ENCODE results near the gene MAGIX.
"Not testable (repeated sequence)": the region's sequence is repeated elsewhere in the genome, so short reads cannot be mapped to it uniquely, and the experiment has no call there.

The MAGIX gene

DNA sequence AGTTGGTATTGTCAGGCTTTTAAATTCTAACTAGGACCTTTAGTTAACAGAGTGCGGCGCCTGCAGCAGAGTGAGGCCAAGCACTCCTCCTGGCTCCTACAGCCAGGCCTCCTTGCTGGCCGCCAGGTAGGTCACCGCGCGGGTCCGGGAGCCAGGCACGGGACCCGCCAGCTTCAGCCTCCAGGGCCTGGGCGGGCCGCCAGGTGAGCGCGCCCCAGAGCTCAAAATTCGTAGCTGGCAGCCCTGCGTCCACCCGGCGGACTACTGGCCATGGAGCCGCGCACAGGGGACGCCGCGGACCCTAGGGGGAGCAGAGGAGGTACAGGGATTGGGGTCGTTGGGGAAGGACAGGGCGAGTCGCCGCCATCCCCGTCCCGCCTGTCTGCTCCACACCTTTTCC is at the start of gene MAGIX:
TSS of gene MAGIX (plus strand) at position 139 of the 400 bp plus-strand sequence. CDS start at position 271, 132 bp downstream.
- in situ Hi-C loops (cut with HindIII; ENCODE audit: low sequenced_read_pairs), result no loop called here

DNA sequence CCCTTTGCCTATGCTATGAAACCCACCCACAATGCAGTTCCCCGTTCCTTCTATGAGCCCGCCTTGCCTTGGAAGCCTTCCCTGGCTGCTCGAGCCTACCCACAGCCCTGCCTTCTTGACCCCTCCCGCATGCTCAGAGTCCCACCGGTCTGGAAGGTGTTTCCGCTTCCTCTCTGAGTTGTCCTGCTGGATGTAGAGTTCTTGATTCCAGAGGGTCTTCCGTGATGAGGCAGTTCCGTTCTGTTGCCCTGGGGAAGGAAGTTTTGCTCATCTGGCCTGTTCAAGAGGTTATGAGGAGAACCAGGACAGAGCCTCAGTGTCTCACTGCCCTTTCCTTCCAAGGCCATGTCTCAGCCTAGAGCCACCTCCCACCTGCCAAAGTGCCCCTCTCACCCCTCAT is 46.5 kb upstream of the MAGIX start:
- in situ Hi-C loops (cut with HindIII; ENCODE audit: low sequenced_read_pairs), result no loop called here

DNA sequence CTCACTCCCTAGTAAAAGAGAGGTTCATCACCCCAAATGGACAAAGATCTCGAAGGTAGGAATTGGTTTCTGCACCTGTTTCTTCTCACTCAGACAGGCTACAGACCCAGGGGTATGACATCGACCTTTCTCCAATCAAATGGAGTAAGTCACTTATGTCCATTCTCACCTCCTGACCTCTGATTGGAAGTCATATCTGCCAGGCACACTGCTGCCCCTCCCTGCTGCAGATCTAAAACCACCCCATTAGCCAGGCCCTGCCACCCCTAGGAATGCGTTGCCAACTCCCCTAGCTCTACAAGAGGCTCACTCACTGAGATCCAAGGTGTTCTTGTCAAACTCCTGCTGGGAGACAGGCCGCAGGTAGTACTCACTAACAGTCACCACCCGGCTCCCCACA is 45.8 kb upstream of the MAGIX start:
- in situ Hi-C loops (cut with HindIII; ENCODE audit: low sequenced_read_pairs), result no loop called here

- in situ Hi-C loops (cut with HindIII; ENCODE audit: low sequenced_read_pairs), result no loop called here
Observed at GRCh38 chrX:49117581-49117980, 45.0 kb upstream of the MAGIX start.

DNA sequence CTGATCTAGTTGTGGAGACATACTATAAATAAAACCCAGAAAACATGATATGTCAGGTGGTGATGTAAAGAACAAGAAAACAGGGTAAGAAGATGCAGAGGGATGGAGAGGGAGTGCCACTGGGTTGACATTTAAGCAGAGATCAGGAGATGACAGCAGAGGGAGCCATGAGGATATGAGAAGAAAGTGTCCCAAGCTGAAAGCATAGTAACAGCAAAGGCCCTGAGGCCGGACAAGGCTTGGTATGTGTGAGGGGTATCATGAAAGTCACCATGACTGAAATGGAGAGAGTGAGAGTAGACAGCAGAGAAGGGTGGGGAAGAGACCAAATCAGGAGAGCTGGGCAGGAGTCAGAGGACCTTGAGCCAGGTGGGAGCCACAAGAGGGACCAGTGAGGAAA is 42.5 kb upstream of the MAGIX start:
- in situ Hi-C loops (cut with HindIII; ENCODE audit: low sequenced_read_pairs), result no loop called here

GRCh38 chrX:49122499-49122898 is 40.1 kb upstream of the MAGIX start:
- in situ Hi-C loops (cut with HindIII; ENCODE audit: low sequenced_read_pairs), result no loop called here

GRCh38 chrX:49127742-49128258 is 34.8 kb upstream of the MAGIX start:
- in situ Hi-C loops (cut with HindIII; ENCODE audit: low sequenced_read_pairs), result not testable (repeated sequence)

- in situ Hi-C loops (cut with HindIII; ENCODE audit: low sequenced_read_pairs), result no loop called here
Observed at GRCh38 chrX:49129427-49129826, 33.1 kb upstream of the MAGIX start.

- in situ Hi-C loops (cut with HindIII; ENCODE audit: low sequenced_read_pairs), result not testable (repeated sequence)
Observed at GRCh38 chrX:49132275-49132674, 30.3 kb upstream of the MAGIX start.

DNA sequence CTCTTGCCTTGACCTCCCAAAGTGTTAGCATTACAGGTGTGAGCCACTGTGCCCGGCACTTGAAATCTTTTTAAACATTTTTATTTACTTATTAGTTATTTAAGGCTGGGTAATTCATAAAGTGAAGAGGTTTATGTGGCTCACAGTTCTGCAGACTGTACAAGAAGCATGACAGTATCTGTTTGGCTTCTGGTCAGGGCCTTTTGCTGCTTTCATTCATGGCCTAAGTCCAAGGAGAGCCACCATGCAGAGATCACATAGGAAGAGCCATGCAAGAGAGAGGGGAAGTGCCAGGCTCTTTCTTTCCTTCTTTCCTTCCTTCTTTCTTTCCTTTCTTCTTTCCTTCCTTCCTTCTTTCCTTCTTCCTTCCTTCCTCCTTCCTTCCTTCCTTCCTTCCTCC is 28.8 kb upstream of the MAGIX start:
- in situ Hi-C loops (cut with HindIII; ENCODE audit: low sequenced_read_pairs), result no loop called here

GRCh38 chrX:49137492-49137891 is 25.1 kb upstream of the MAGIX start:
- in situ Hi-C loops (cut with HindIII; ENCODE audit: low sequenced_read_pairs), result no loop called here

DNA sequence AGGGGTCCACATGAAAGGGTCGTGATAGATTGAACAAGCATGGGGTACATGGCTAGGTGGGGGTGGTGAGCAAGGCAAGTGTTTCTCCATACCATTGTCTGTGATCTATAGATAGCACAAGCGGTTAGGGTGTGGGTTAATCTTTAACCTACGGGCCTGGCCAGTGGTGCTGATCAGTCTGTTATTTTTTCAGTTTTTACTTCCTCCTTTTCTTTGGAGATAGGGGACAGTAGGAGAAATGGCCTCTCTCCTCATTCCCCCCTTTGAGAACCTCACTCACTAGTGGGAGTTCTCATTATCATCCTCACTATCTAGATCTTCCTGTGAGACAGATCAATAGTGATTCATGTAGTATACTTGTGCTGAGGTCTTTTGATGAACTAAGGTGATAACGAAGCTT is 22.8 kb upstream of the MAGIX start:
- in situ Hi-C loops (cut with HindIII; ENCODE audit: low sequenced_read_pairs), result no loop called here

- in situ Hi-C loops (cut with HindIII; ENCODE audit: low sequenced_read_pairs), result not testable (repeated sequence)
Observed at GRCh38 chrX:49142264-49142663, 20.3 kb upstream of the MAGIX start.

DNA sequence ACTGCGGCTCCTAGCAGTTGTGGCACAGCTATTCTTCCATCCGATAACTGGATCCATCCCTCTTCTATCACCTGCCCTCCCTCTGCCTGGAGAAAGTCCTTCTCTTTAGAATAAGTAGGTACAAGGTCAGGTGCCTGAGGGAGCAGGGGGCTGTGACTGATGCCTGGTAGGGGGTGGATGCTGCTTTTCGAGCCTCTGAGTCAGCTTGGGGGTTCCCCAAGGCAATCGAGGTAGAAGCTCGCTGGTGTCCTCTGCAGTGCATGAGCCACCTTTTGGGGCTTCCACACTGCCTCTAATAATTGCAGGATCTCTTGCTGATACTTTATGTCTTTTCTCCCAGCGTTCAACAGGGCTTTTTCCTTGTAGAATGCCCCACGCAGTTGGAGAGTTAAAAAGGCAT is 19.4 kb upstream of the MAGIX start:
- in situ Hi-C loops (cut with HindIII; ENCODE audit: low sequenced_read_pairs), result not testable (repeated sequence)

- in situ Hi-C loops (cut with HindIII; ENCODE audit: low sequenced_read_pairs), result no loop called here
Observed at GRCh38 chrX:49147282-49147681, 15.3 kb upstream of the MAGIX start.

GRCh38 chrX:49147936-49148335 is 14.6 kb upstream of the MAGIX start:
- in situ Hi-C loops (cut with HindIII; ENCODE audit: low sequenced_read_pairs), result no loop called here

DNA sequence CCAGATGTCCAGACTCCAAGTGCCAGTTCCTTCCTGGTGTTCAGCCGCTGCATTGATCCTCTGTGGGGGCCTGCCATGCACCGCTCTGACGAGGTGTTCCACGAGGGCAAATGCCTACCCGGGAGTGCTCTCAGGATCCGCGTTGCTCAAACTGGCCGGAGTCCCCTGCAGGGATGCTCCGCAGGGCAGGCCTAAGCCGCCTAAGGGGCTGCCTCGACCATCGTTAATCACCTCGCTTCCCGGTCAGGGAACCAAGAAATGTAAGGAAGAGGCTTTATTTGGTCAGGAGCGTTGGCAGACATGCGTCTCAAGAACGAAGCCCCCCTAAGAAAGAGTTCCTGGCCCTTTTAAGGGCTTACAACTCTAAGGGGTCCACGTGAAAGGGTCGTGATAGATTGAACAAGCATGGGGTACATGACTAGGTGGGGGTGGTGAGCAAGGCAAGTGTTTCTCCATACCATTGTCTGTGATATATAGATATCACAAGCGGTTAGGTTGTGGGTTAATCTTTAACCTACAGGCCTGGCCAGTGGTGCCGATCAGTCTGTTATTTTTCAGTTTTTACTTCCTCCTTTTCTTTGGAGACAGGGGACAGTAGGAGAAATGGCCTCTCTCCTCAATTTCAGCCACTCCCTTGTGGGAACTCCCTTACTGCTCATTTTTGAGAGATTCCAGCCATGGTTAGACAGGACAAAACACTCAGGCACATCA is 14.0 kb upstream of the MAGIX start:
- in situ Hi-C loops (cut with HindIII; ENCODE audit: low sequenced_read_pairs), result not testable (repeated sequence)

GRCh38 chrX:49149291-49149690 is 13.3 kb upstream of the MAGIX start:
- in situ Hi-C loops (cut with HindIII; ENCODE audit: low sequenced_read_pairs), result not testable (repeated sequence)

GRCh38 chrX:49153467-49153866 is 9.1 kb upstream of the MAGIX start:
- in situ Hi-C loops (cut with HindIII; ENCODE audit: low sequenced_read_pairs), result no loop called here

GRCh38 chrX:49155243-49155899 is 7.2 kb upstream of the MAGIX start:
- in situ Hi-C loops (cut with HindIII; ENCODE audit: low sequenced_read_pairs), result no loop called here

DNA sequence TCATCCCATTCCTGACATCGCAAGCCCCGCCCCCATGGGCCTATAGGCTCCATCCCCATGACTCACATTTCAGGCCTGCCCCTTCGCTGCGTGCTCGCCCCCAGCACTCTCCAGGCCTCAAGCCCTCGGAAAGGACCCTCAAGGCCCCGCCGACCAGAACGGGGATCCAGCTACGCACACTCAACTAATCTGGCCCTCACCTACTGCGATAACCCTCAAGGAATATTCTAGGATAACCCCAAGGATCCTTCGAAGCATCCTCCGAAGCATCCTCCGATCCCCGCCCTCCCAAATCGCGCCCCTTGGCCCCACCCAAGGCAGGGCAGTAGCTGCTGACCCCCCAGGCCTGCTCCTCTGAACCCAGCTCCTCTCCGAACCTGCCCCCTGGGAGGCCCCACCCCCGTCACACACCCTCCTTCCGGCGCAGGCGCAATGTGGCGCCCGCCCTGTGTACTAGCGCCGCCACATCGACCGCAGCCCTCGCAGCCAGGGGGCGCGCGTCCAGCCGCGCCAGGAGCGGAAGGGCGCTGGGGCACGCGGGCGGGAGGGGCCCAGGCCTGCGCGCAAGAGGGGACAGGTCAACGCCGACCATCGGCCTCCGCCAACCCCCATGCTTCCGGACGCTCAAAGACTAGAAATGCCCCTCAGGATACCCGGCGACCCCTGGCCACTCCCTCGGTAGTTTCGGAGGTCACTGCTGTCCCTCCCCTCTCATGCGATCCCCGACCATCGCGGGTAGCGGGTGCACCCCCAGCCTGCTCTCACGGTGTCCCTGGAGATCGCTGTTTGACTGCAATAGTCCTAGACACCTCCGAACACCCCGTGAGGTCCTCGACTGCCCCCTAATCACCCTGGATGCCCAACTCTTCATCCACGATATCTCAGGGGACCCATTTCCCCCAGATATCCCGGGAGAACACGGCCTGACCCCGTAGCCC is 6.4 kb upstream of the MAGIX start:
- in situ Hi-C loops (cut with HindIII; ENCODE audit: low sequenced_read_pairs), result no loop called here

All from DLD1 (cell line).